Activated T-cell treated with anti-CD3 and anti-CD28 coated beads, Interleukin-2, amount 50 U/mL, for 4 hours (primary cell): Measurements from ENCODE around the gene KRT3. TPM values are rescaled to one million over a fixed set of nuclear protein-coding genes. Genes with fewer than 3 reads are reported as not detected.

ENCODE experiments used
- ATAC-seq, 2 donors: fragments of 200-7000 bp; cut with Tn5 transposase; one replicate each; pipeline ENCODE4 v1.10.0; 2021
- DNase-seq: peaks from one replicate; pipeline ENCODE4 v3.0.0-alpha.2; 2020
- H3K27me3 Mint-ChIP-seq: one replicate; pipeline ENCODE4 v1.8.0; 2021; ENCODE audit warnings: low read depth, mixed read lengths
- H3K36me3 Mint-ChIP-seq: one replicate; pipeline ENCODE4 v1.8.0; 2022; ENCODE audit warnings: mixed read lengths; ENCODE audit not compliant: insufficient read depth
- H3K4me1 Mint-ChIP-seq: one replicate; pipeline ENCODE4 v1.8.0; 2021; ENCODE audit warnings: low read depth, mixed read lengths
- H3K4me3 Mint-ChIP-seq: one replicate; pipeline ENCODE4 v1.8.0; 2021; ENCODE audit warnings: mild to moderate bottlenecking, moderate library complexity, mixed read lengths
- H3K9me3 Mint-ChIP-seq: one replicate; pipeline ENCODE4 v1.8.0; 2021; ENCODE audit warnings: mixed read lengths
- total RNA-seq, 3 donors: library from RNA; stranded (reverse); gene quantifications; one replicate each; pipeline ENCODE4 v1.2.1, GENCODE V29; 2021

Gene KRT3
- total RNA-seq, 3 donors from 2014 or later = not detected

GRCh38 chr12:52776913-52777395 is 19.0 kb downstream of the KRT3 start, which contains the start of gene KRT76:
Gene KRT76, minus strand, starts transcription at chr12:52777345. Its CDS starts 54 bp downstream, at chr12:52777291.
- Mint-ChIP-seq H3K4me3 (no peak within 1 kb of the TSS), H3K4me1 (no peaks in the 10 kb centered on the region), H3K27me3 (no peaks in the 10 kb centered on the region), H3K36me3 (no peaks in the 10 kb centered on the region), H3K9me3 (no peaks in the 10 kb centered on the region)
- no peak for DNase-seq
- ATAC-seq = no peak

- Mint-ChIP-seq H3K27me3 (no peaks in the 10 kb centered on the region), H3K4me3 (no peak overlapping the region), H3K36me3 (no peaks in the 10 kb centered on the region), H3K9me3 (no peaks in the 10 kb centered on the region), H3K4me1 (no peaks in the 10 kb centered on the region)
- DNase-seq (no peak), ATAC-seq (no peak)
Observed at GRCh38 chr12:52776435-52776834, 19.5 kb downstream of the KRT3 start.

- Mint-ChIP-seq H3K4me3 (no peak overlapping the region), H3K36me3 (no peaks in the 10 kb centered on the region), H3K27me3 (no peaks in the 10 kb centered on the region), H3K4me1 (no peaks in the 10 kb centered on the region), H3K9me3 (no peaks in the 10 kb centered on the region)
- ATAC-seq (no peak), DNase-seq (no peak)
Observed at GRCh38 chr12:52774629-52775250, 21.2 kb downstream of the KRT3 start.

GRCh38 chr12:52772772-52773171 is 23.1 kb downstream of the KRT3 start:
- no peaks in the 10 kb centered on the region for H3K36me3 Mint-ChIP-seq
- peaks cover 3% of the 10 kb centered on the region for H3K27me3 Mint-ChIP-seq
- ATAC-seq (no peak), DNase-seq (no peak)
- H3K4me3 Mint-ChIP-seq = no peak overlapping the region
- no peaks in the 10 kb centered on the region for H3K9me3 Mint-ChIP-seq
- no peaks in the 10 kb centered on the region for H3K4me1 Mint-ChIP-seq

- Mint-ChIP-seq H3K4me3 (no peak overlapping the region), H3K36me3 (no peaks in the 10 kb centered on the region), H3K9me3 (no peaks in the 10 kb centered on the region), H3K4me1 (no peaks in the 10 kb centered on the region), H3K27me3 (peaks cover 5% of the 10 kb centered on the region)
- ATAC-seq (no peak), DNase-seq (no peak)
Observed at GRCh38 chr12:52772188-52772587, 23.7 kb downstream of the KRT3 start.

- Mint-ChIP-seq H3K36me3 (no peaks in the 10 kb centered on the region), H3K4me1 (no peaks in the 10 kb centered on the region), H3K4me3 (no peak overlapping the region), H3K27me3 (peaks cover 5% of the 10 kb centered on the region), H3K9me3 (no peaks in the 10 kb centered on the region)
- DNase-seq (no peak), ATAC-seq (no peak)
Observed at GRCh38 chr12:52771505-52771904, 24.4 kb downstream of the KRT3 start.

GRCh38 chr12:52771088-52771487 is 24.8 kb downstream of the KRT3 start:
- ATAC-seq = no peak
- Mint-ChIP-seq H3K27me3 (peaks cover 5% of the 10 kb centered on the region), H3K4me1 (no peaks in the 10 kb centered on the region), H3K9me3 (no peaks in the 10 kb centered on the region), H3K4me3 (no peak overlapping the region), H3K36me3 (no peaks in the 10 kb centered on the region)
- DNase-seq = no peak

- Mint-ChIP-seq H3K27me3 (peaks cover 5% of the 10 kb centered on the region), H3K4me3 (no peak overlapping the region), H3K4me1 (no peaks in the 10 kb centered on the region), H3K9me3 (no peaks in the 10 kb centered on the region), H3K36me3 (no peaks in the 10 kb centered on the region)
- ATAC-seq (no peak), DNase-seq (no peak)
Observed at GRCh38 chr12:52769946-52770345, 26.0 kb downstream of the KRT3 start.

- Mint-ChIP-seq H3K4me1 (no peaks in the 10 kb centered on the region), H3K9me3 (no peaks in the 10 kb centered on the region), H3K4me3 (no peak overlapping the region), H3K27me3 (peaks cover 5% of the 10 kb centered on the region), H3K36me3 (no peaks in the 10 kb centered on the region)
- ATAC-seq = no peak
- DNase-seq = no peak
Observed at GRCh38 chr12:52769354-52769753, 26.6 kb downstream of the KRT3 start.

GRCh38 chr12:52768479-52769200 is 27.3 kb downstream of the KRT3 start:
- no peak for DNase-seq
- peaks cover 5% of the 10 kb centered on the region for H3K27me3 Mint-ChIP-seq
- no peak for ATAC-seq
- H3K36me3 Mint-ChIP-seq = no peaks in the 10 kb centered on the region
- H3K4me3 Mint-ChIP-seq = no peak overlapping the region
- H3K4me1 Mint-ChIP-seq = no peaks in the 10 kb centered on the region
- H3K9me3 Mint-ChIP-seq = no peaks in the 10 kb centered on the region

GRCh38 chr12:52767427-52767826 is 28.5 kb downstream of the KRT3 start:
- DNase-seq = no peak
- Mint-ChIP-seq H3K36me3 (no peaks in the 10 kb centered on the region), H3K4me1 (no peaks in the 10 kb centered on the region), H3K4me3 (no peak overlapping the region), H3K9me3 (no peaks in the 10 kb centered on the region), H3K27me3 (peaks cover 5% of the 10 kb centered on the region)
- ATAC-seq = no peak

- H3K27me3 Mint-ChIP-seq = peaks cover 5% of the 10 kb centered on the region
- no peak for ATAC-seq
- no peak for DNase-seq
- no peak overlapping the region for H3K4me3 Mint-ChIP-seq
- H3K4me1 Mint-ChIP-seq = no peaks in the 10 kb centered on the region
- no peaks in the 10 kb centered on the region for H3K9me3 Mint-ChIP-seq
- H3K36me3 Mint-ChIP-seq = no peaks in the 10 kb centered on the region
Observed at GRCh38 chr12:52767020-52767379, 28.9 kb downstream of the KRT3 start.

- Mint-ChIP-seq H3K4me1 (no peaks in the 10 kb centered on the region), H3K4me3 (no peak overlapping the region), H3K27me3 (peaks cover 5% of the 10 kb centered on the region), H3K36me3 (no peaks in the 10 kb centered on the region), H3K9me3 (no peaks in the 10 kb centered on the region)
- ATAC-seq (no peak), DNase-seq (no peak)
Observed at GRCh38 chr12:52766351-52767019, 29.4 kb downstream of the KRT3 start.

- Mint-ChIP-seq H3K9me3 (no peaks in the 10 kb centered on the region), H3K4me1 (no peaks in the 10 kb centered on the region)
Observed at GRCh38 chr12:52765702-52766101, 30.2 kb downstream of the KRT3 start.

GRCh38 chr12:52763991-52764390 is 31.9 kb downstream of the KRT3 start:
- H3K4me3 Mint-ChIP-seq = no peak overlapping the region
- DNase-seq (no peak), ATAC-seq (no peak)
- no peaks in the 10 kb centered on the region for H3K4me1 Mint-ChIP-seq
- H3K27me3 Mint-ChIP-seq = peaks cover 4% of the 10 kb centered on the region
- no peaks in the 10 kb centered on the region for H3K9me3 Mint-ChIP-seq
- H3K36me3 Mint-ChIP-seq = no peaks in the 10 kb centered on the region

More at GRCh38 chr12:52765702-52766101, 30.2 kb downstream of the KRT3 start:
- Mint-ChIP-seq H3K4me3 (no peak overlapping the region), H3K27me3 (peaks cover 5% of the 10 kb centered on the region), H3K36me3 (no peaks in the 10 kb centered on the region)
- no peak for ATAC-seq
- no peak for DNase-seq
